Measurements from ENCODE around the gene VIT.

Gene VIT

DNA sequence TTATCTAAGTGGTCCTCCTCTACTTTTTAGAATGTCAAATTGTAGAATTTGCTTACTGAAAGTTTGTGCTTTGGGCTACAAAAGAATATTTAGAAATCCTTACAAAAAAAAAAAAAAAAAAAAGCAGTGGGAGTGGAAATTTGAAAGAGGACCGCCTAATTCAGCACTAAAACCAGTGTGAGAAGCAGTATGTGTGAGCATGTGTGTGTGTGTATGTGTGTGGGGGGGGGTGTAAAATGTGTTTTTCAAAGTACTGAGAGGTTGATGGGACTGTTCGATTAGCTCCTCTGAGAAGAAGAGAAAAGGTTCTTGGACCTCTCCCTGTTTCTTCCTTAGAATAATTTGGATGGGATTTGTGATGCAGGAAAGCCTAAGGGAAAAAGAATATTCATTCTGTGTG, at the start of gene VIT:
TSS of gene VIT (plus strand) at position 175 of the 400 bp plus-strand sequence. CDS start 19,664 bp downstream, outside the sequence.
- no peak for DNase-seq (ENCODE audit: low spot score)

DNA sequence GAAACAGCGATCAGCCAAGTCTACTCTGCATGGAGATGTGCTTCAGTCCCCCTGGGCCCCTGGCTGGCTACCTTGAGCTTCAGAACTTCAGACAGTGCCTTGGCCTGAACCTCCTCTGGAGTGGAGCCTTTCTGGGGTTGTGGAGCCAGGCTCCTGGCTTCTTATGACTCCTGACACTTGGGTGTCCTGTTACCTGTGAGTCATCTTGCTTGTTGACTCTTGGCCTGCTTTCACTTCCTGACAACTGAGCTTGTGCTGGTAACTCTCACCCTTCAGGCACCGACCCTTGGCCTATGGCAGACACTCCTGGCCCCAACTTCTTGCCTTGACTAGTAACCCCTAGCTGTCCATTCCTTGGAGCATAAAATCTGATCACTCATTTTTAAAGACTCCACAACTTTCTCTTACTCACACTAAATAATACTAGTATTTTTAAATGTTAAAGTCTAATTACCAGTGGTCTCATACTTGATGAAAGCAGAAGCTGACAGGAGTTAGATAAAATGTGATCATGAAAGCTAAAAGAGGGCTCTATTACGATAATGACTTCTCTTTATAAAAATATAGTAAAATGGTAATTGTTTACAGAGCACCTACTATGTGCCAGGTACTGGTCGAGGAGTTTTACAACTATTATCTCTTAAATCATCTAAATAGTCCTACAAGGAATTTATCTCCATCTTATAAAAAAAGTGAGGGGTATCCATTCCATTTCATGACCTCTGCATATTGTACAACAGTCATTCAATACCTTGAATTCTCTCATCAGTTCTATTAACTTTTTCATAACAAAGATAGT, 46.3 kb upstream of the VIT start:
- DNase-seq (ENCODE audit: low spot score), result peak; percentile 44

DNA sequence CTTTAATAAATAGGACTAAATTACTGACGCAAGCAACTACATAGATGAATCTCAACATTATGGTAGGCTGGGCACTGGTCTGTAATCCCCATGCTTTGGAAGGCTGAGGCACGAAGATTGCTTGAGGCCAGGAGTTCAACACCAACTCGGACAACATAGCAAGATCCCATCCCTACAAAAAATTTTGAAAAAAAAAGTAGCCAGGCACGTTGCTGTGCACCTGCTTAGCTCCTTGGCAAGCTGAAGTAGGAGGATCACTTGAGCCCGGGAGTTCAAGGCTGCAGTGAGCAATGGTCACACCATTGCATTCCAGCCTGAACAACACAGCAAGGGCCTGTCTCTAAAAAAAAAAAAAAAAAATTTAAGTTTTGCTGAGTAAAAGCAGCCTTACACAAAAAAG, 43.4 kb upstream of the VIT start:
- DNase-seq (ENCODE audit: low spot score), result no peak

DNA sequence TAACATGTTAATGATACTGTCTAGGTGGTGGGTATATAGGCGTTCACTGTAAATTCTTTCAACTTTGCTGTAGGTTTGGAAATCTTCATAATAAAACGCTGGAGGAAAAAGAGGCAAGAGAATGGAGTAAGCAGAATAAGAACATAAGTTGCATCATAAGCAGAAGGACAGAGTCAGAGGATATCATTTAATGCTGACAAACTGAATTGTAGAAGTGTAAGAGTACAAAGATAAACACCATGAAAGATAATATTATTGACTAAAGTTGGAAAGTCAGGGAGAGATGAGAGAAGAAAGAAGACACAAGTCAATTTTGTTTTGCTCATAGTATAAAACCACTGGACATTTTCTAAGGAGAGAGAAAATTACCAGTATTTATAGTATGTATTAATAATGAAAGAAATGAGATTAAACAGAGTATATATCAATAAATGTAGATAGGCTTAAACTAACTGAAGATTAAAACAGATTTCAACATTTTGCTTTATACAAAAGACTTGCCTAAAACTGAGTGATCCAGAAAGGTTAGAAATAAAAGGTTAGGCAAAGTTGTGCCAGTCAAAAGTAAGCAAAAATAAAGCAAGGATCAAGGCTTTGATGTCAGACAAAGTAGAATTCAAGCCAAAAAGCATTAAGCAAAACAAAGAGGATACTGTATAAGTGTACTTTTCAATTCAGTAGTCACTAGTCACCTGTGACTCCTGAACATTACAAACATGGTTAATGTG, 42.4 kb upstream of the VIT start:
- no peak for DNase-seq (ENCODE audit: low spot score)

DNA sequence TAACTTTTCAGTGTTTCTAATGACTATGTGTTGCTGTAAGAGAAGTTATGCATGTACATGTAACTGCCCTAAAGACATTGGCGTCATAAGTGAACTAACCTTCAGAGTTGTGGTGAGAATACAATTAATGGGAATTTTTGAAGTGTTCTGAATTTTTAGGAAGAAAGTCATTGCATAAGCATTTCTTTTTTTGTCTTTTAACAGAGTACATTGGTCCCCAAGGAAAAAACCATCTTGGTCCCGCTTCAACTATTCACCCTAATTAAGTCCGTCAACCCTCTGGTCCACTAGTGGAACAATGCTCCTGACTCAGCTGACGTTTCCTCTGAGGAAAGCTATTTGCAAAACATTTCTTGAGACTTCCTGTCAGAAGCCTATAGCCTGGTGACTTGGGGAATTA, 41.1 kb upstream of the VIT start:
- no peak for DNase-seq (ENCODE audit: low spot score)

DNA sequence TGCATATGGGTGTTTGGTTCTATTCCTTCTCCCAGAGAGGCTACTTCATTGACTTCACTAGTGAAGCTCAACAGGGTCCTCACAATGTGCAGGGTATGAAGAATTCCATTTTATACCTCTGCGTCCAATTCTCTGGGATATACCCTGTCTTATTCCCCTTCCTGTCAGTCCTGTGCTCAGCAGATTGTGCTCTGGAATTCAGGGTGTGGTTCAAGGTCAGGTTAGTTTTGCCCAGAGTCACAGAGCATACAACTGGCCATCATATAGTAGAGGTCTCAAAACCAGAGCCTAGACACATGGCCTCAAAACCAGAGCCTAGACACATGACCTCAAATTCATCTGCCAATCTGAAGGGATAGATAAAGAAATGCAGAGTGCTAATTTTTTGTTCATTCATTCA, 38.8 kb upstream of the VIT start:
- no peak for DNase-seq (ENCODE audit: low spot score)

GRCh38 chr2:36658277-36658748, 38.2 kb upstream of the VIT start:
- no peak for DNase-seq (ENCODE audit: low spot score)

- no peak for DNase-seq (ENCODE audit: low spot score)
These were observed 37.3 kb upstream of the VIT start for GRCh38 chr2:36659218-36659617.

DNA sequence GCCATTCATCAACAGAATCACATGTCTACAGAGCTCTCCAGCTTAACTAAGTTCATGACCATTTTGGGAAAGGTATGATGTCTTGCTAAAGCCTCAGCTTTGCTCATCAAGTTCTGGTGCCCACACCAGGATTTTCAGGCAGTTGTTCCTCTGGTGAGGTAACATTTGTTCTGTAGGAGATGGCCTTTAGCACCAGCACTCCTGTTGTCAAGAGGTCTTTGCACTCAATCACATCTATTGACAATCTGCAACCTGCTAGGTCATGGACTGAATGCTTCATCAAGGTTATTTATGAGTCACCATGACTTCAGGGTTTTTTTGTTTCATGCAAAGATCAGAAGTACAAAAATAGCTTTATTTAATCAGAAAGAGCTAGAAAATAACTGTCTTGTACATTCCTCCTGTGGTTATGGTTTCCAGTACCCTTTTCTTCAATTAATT, 36.6 kb upstream of the VIT start:
- no peak for DNase-seq (ENCODE audit: low spot score)

- DNase-seq (ENCODE audit: low spot score), result no peak
These were observed 33.9 kb upstream of the VIT start for GRCh38 chr2:36662638-36663037.

- DNase-seq (ENCODE audit: low spot score), result no peak
These were observed 33.2 kb upstream of the VIT start for GRCh38 chr2:36663295-36663694.

GRCh38 chr2:36663851-36664695, 32.4 kb upstream of the VIT start:
- no peak for DNase-seq (ENCODE audit: low spot score)

- DNase-seq (ENCODE audit: low spot score), result no peak
These were observed 31.8 kb upstream of the VIT start for GRCh38 chr2:36664696-36665076.

- no peak for DNase-seq (ENCODE audit: low spot score)
These were observed 28.6 kb upstream of the VIT start for GRCh38 chr2:36667931-36668330.

DNA sequence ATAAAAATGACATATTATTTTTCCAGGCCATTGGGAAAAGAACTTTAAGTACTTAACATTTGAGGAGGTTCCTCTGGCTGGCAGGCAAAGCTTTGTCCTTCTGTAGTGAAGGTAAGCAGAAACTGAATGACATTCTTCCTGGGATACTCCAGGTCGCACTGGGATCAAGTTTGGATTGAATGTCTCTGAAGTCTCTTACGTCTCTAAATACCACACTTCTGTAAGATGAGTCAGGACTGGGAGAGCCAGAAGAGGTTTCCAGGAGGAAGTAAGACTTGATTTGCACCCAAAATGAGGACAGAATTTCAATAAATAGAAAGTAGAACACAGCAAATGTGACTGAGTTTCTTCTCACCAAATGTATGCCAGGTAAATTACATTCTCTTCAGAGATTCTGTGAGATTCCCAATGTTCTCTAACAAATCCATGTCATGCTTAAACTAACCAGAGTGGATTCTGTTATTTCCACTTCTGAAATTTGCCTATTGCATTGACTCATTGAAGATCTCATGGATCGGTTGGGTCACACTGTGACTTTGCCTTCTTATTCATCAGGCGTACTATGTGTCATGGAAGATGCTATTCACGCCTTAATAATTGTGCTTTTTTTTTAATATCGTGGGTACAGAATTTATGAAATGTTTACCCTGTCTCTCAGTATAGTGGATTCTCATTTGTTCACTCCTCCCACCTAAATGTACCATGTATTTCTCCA, 25.5 kb upstream of the VIT start:
- DNase-seq (ENCODE audit: low spot score), result no peak

DNA sequence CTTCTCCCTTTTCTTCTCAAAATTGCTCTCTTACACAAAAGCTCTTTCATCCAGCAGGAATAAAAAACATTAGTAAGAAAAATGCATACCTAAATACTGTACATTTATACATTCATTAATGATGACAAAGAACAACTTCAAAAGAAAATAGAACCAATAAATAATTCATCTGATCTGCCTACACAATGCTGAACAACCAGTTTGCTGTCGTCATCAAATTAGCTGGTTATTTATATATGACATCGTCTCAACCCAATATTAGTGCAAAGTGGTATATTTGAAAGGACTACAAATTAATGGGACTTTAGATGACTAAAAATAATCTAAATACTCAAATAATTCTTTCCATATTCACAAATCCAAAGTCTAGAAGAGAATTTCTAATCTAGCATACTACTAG, 24.8 kb upstream of the VIT start:
- DNase-seq (ENCODE audit: low spot score), result no peak

DNA sequence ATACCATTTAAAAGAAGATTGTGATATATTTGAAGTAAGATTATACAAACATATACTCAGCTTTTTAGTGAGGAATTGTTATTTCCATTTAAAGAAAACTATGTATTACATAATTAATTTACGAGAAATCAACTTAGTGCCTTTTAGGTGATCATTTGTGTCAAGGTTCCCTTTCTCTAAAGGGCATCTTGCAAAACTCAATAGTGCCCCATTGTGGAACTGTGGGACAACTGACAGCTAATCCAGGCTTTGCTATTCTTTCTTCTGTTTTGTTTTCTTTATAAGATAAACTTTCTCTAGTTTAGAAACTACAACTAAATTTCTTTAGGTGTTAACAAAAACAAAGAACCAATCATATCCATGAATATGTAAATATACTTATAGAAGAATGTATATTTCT, 24.3 kb upstream of the VIT start:
- no peak for DNase-seq (ENCODE audit: low spot score)

DNA sequence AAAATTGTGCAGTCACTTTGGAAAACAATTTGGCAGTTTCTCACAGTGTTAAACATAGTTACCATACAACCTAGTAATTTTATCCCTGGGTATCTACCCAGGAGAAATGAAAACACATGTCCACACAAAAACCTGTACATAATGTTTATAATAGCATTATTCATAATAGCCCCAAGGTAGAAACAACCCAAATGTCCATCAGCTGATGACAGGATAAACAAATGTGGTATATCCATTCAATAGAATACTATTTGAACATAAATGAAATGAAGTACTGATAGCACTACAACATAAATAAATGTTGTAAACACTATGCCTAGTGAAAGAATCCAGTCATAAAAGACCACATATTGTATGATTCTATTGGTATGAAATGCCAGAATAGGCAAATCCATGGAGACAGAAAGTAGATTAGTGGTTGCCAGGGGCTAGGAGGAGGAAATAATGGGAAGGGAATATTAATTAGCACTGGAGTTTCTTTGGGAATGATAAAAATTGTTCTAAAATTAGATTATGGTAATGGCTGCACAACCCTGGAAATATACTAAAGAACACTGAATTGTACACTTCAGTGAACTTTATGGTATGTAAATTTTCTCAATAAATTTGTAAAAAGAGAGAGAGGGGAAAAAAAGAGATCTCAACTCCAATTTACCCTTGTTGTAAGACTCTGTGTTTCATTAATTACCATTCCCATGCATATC, 20.8 kb upstream of the VIT start:
- DNase-seq (ENCODE audit: low spot score), result no peak

GRCh38 chr2:36676364-36676763, 20.1 kb upstream of the VIT start:
- DNase-seq (ENCODE audit: low spot score), result no peak

GRCh38 chr2:36677386-36677785, 19.1 kb upstream of the VIT start:
- no peak for DNase-seq (ENCODE audit: low spot score)

GRCh38 chr2:36677996-36678605, 18.4 kb upstream of the VIT start:
- DNase-seq (ENCODE audit: low spot score), result no peak
